PC-9 (cell line): Measurements from ENCODE around the gene PLK1.

Experiments
- CTCF ChIP-seq: fragments of 200-600 bp; sonication (generic); conservative IDR thresholded peaks from 2 replicates; pipeline ENCODE4 v1.6.1; 2017; ENCODE audit warnings: mixed run types, antibody characterized with exemption, mild to moderate bottlenecking, moderate library complexity
- EZH2 ChIP-seq: fragments of 200-600 bp; sonication (generic); IDR thresholded peaks from 2 replicates; pipeline ENCODE4 v1.8.0; 2017; ENCODE audit warnings: antibody characterized with exemption, low read depth

- TF ChIP-seq CTCF (no peak), EZH2 (no peak)
These were observed 44.1 kb upstream of the PLK1 start for GRCh38 chr16:23634461-23635036.
